ENCODE data around the gene COA1.
"Not testable (repeated sequence)": the region's sequence is repeated elsewhere in the genome, so short reads cannot be mapped to it uniquely, and the experiment has no call there.

COA1 gene

DNA sequence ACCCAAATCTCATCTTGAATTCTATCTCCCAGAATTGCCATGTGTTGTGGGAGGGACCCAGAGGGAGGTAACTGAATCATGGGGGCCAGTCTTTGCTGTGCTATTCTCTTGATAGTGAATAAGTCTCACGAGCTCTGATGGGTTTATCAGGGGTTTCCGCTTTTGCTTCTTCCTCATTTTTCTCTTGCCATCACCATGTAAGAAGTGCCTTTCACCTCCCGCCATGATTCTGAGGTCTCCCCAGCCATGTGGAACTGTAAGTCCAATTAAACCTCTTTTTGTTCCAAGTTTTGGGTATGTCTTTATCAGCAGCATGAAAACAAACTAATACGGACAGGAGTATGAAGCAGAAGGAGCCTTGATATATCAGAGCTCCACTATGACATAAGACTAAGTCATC, 41.5 kb downstream of the COA1 start:
- DNase-seq: not testable (repeated sequence)

DNA sequence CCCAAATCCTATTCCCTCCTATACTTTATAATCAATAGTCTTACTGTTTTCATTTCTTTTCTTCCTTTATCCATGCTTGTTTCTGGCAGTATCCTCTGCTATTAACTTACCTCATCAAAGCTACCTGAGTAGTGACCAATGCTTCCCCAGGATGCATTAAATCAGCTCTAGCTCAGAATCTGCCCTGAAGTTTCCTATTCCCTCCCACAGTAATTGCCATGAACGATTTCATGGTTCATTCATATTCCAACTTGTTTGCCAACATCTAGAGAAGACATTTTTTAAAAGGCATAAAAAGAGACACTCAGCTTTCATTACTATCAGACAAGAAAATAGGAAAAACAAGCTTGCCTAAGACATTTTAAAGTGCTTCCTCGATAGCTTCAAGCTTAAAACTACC, 42.3 kb downstream of the COA1 start:
- DNase-seq: no peak

DNA sequence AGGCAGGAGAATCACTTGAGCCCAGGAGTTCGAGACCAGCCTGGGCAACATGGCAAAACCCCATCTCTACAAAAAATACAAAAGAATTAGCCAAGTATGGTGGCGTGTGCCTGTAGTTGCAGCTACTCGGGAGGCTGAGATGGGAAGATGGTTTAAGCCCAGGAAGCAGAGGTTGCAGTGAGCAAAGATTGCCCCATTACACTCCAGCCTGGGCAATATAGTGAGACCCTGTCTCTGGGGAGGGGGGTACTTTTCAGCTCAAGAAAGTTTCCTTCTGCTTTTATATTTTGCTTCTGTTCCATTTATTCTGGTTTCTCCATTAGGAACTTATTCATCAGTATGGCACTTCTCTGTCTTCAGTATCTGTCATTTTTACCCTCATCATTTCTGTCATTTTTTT, 48.6 kb downstream of the COA1 start:
- no peak for DNase-seq

- DNase-seq: no peak
Measured at GRCh38 chr7:43679210-43680068, 49.9 kb downstream of the COA1 start.

DNA sequence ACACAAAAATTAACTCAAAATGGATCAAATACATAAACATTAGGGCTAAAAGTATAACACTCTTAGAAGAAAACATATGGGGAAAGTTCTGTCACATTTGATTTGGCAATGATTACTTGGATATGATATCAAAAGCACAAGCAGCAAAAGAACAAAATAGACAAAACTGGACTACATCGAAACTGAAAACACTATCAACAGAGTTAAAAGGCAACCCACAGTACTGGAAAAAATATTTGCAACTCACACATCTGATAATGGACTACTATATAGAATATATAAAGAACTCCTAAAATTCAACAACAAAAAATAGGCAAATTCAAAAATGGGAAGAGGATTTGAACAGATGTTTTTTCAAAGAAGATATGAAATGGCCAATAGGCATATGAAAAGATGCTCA, 51.0 kb downstream of the COA1 start:
- no peak for DNase-seq

DNA sequence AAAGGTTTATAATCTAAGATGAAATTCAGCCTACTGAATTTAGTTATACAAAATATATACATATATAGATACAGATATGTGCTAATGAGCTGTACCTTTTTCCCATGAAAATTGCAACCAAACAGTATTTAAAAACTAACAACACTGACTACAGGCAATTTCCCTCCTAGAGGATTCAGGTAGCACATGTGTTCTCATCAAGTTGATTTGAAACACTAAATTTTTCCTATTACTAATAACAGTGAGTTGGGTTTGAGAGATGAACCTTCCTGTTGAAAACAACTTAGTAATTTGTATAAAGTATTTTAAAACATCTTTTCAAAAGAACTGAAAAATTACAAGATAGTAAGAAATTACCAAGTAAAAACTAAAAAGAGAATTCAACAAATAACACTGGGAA, 51.5 kb downstream of the COA1 start:
- no peak for DNase-seq

GRCh38 chr7:43674559-43675436, 54.5 kb downstream of the COA1 start:
- DNase-seq: peak in 2 of 4 experiments; percentile 4 to 36

DNA sequence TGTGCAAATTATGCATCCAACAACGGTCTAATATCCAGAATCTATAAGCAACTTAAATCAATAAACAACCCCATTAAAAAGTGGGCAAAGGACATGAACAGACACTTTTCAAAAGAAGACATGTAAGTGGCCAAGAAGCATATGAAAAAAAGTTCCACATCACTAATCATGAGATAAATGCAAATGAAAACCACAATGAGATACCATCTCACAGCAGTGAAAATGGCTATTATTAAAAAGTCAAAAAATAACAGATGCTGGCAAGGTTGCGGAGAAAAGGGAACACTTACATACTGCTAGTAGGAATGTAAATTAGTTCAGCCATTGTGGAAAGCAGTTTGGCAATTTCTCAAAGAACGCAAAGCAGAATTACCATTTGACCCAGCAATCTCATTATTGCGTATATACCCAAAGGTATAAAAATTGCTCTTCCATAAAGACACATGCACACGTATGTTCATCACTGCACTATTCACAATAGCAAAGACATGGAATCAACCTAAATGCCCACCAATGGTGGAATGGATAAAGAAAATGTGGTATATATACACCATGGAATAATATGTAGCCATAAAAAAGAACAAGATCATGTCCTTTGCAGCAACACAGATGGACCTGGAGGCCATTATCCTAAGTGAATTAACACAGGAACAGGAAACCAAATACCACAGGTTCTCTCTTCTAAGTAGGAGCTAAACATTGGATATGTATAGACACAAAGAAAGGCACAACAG, 55.9 kb downstream of the COA1 start:
- DNase-seq: not testable (repeated sequence)

- no peak for DNase-seq
Measured at GRCh38 chr7:43671521-43671920, 57.8 kb downstream of the COA1 start.

DNA sequence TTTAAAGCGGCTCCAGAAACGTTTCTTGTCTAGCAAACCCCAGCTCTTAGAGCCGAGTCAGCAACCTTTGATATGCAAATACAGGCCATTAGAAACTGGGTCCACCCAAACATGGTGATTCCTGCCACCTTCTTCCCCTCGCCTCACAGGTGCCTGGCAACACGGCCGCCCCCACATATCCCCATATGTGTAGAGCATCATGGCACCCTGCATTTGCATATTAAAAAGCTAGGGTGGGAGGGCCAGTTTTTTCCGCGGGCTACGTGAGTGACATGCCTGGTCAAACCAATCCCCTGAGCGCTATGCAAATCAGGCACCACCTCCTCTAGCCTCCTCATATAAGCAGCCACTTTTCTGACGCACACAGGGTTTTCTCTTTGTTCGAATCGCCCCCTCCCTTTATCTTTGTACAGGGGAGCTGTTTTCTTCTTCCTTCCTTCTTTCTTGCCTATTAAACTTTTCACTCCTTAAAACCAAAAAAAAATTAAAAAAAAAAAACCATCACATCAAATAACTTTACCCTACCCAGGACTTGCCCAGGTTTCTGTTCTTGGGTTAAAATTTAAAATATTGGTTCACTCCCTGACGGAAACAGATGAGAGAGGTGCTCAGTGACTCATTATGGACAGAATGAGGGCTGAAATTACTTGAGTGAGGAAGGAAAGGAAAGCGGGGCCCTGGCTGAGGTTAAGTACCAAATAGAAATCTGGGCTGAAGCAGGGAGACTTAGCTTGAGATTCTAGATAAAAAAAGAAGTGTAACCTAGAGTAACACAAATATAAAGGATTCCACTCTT, 59.8 kb downstream of the COA1 start:
- DNase-seq: no peak

GRCh38 chr7:43668035-43668434, 61.3 kb downstream of the COA1 start:
- DNase-seq: no peak

GRCh38 chr7:43666938-43667337, 62.4 kb downstream of the COA1 start:
- DNase-seq: no peak

DNA sequence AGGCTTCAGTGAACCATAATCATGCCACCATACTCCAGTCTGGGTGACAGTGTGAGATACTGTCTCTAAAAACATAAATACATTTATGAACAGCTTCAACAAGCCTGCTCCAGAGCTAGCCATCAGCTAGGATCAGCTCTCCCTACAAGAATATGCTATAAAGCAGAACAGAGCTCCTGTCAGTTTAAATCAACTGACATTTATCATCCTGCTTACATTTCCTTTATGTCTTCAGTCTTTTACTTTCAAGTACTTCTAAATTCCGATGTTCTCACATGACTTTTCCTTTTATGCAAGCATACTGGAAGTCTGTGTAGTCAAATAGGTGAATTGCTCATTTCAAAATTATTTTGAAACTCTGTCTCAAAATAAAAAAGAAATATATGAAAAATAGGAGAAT, 64.6 kb downstream of the COA1 start:
- no peak for DNase-seq

GRCh38 chr7:43660141-43660540, 69.2 kb downstream of the COA1 start:
- no peak for DNase-seq

DNA sequence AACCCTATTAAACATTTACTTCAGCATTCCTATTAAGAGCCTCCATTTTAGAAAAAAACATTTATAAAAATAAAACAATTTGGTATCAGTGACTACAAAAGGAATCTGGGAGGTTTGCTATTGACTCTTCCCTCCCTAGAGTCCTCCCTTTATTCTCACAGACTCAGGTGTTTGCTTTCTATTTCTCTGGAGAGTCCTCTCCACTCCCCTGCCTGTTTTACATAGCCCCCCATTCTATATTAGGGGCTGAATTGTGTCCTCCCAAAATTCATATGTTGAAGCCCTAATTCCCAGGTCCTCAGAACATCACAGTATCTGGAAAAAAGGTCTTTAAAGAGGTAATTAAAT, 69.8 kb downstream of the COA1 start:
- DNase-seq: no peak

GRCh38 chr7:43658718-43659548, 70.4 kb downstream of the COA1 start:
- DNase-seq: no peak

DNA sequence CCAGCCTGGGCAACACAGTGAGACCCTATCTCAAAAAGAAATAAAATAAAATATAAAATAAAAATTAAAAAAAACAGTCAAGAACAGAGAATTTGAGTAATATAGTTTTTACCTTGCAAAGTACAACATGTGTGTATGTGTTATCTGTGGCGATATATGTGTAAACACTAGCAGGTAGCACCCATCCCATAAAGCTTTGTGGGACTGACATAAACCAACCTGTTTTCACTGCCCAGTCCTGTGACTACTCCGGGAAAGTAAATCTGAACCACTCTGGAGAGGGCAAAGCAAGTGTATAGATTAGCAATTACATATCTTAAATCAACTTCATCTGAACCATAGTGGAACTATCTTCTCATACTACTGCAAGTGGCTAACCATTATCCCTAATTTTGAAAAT, 72.3 kb downstream of the COA1 start:
- no peak for DNase-seq

DNA sequence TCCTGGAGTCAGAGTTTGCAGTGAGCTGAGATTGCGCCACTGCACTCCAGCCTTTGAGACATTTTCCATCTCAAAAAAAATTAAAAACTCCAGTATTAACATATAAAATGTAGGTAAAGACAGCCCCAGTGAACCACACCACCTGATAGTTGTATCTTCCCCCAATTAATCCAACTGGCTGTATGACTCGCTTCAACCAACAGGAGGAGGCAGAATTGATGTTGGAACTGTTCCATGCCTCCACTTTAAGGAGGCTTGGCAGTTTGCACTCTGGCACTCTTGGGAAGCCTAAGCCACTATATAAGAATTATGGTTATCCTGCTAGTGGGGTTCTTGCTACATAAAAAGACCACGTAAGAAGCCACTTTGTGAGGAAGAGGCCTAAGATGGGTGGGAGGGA, 73.7 kb downstream of the COA1 start:
- no peak for DNase-seq

GRCh38 chr7:43653891-43654504, 75.3 kb downstream of the COA1 start:
- no peak for DNase-seq

DNA sequence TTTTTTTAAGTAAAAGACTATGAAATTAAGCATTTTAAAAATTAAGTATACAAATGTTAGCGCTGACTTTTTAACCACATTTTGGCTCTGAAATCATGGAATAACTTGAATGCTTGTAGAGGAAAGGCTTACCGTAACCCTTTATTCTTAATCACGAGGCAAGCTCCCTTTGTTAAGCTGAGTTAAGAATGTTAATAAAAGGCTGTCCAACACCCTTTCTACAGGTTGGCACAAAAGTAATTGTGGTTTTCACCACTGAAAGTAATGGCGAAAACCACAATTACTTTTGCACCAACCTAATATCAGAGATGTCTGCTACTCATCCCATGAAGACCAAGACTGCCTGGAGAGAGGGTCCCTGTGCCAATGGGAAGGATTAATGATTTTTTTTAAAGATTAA, 75.9 kb downstream of the COA1 start:
- no peak for DNase-seq

DNA sequence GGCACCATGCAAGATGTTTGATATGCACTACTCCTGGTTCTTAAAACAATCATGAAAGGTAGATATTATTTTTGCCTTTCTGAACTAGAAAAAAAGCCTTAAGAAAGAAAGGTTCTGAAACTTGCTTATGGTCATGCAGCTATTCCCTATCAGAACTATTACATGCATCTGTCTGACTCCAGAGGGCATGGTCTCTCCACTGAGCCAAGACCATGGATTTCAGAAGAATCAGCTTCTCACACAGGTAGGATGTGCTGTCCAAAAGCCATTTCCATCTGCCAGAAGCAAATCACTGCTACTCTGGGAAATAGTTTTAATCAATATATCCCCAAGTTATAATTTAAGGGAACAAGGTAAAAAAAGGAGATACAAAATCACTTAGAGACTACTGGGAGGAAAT, 77.0 kb downstream of the COA1 start:
- DNase-seq: no peak

Measured in suppressor macrophage (primary cell).